ENCODE results near the gene FADS2. TPM values are rescaled to one million over a fixed set of nuclear protein-coding genes. Genes with fewer than 3 reads are reported as not detected.

FADS2 gene
- total and polyA plus RNA-seq, 2 of the 13 experiments (the other 11 are each of a cell fraction or from before 2014, with no cell fraction given), result 90.1 to 124 TPM

DNA sequence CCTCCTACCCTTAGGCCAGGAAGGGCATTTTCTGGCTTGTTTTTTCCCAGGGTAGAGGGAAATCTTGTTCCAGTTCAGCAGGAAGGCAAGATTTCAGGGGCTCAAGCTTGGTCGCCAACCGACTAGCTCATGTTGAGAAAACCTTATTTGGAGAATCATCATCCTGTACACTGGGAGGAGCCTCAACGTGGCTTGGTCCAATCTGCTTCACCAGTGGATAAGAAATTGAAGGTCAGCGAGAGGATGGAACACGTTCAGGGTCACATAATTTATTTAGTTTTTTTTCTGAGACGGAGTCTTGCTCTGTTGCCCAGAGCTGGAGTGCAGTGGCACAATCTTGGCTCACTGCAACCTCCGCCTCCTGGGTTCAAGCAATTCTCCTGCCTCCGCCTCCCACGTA is 20.5 kb downstream of the FADS2 start:
- ChIA-PET CTCF (ENCODE audit: low intra/inter-chr PET ratio, low total read pairs) (no interaction called here), POLR2A (no interaction called here)
- Histone ChIP-seq H3K4me2 (ENCODE audit: low read depth, low read length) (no peak overlapping the region), H3K79me2 (ENCODE audit: insufficient read depth, low read length) (no peaks in the 10 kb centered on the region), H3K4me1 (ENCODE audit: insufficient read depth, low read length) (peaks cover 11% of the 10 kb centered on the region; the same call in 1 of the 2 replicates), H3K27ac (ENCODE audit: extremely low read length, insufficient read depth, low read length) (no peak overlapping the region), H3K27me3 (ENCODE audit: control insufficient read depth in 1 of 2, insufficient read depth in 2 of 2, low read length in 2 of 2) (no peaks in the 10 kb centered on the region), H3K36me3 (replicated peaks in 1 of 2; ENCODE audit: control insufficient read depth in 1 of 2, insufficient read depth in 2 of 2, low read length in 2 of 2) (peaks cover 3 to 46% of the 10 kb centered on the region in 2 experiments; a peak in 4 of 5 replicates), H4K20me1 (ENCODE audit: insufficient read depth, low read length) (no peaks in the 10 kb centered on the region), H3K4me3 (replicated peaks in 1 of 3; ENCODE audit: insufficient read depth in 1 of 3, low read depth in 2 of 3, low read length in 3 of 3) (no peak overlapping the region), H3K9ac (ENCODE audit: insufficient read depth, low read depth, low read length) (no peak overlapping the region), H3K9me3 (ENCODE audit: low read length) (no peaks in the 10 kb centered on the region), H2AFZ (ENCODE audit: low read length) (no peak overlapping the region)
- DNase-seq (ENCODE audit: low spot score) (no peak), FAIRE-seq (no peak), ATAC-seq (no peak)
- no TSS peak for BruUV-seq (replicated peaks)
- in situ Hi-C loops (cut with HindIII; ENCODE audit: extremely low pct_ligation_motif_present, low pct_unique_long_range_greater_than_20kb) (no loop called here), intact Hi-C loops (cut with micrococcal nuclease; ENCODE audit: unreplicated experiment) (no loop called here)
- 94% methylated on average over 9 of the region's 9 CpGs for WGBS (ENCODE audit: low lambda C conversion rate)
- TF ChIP-seq SOX6 (IDR thresholded peaks at IDR 0.05), result no peak
- TF ChIP-seq SOX6 (CRISPR knock-in tag; IDR thresholded peaks at IDR 0.05), result no peak
- TF ChIP-seq, protein P1, sequence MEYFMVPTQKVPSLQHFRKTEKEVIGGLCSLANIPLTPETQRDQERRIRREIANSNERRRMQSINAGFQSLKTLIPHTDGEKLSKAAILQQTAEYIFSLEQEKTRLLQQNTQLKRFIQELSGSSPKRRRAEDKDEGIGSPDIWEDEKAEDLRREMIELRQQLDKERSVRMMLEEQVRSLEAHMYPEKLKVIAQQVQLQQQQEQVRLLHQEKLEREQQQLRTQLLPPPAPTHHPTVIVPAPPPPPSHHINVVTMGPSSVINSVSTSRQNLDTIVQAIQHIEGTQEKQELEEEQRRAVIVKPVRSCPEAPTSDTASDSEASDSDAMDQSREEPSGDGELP (IDR thresholded peaks at IDR 0.05; ENCODE audit: borderline replicate concordance, low read depth), result no peak

DNA sequence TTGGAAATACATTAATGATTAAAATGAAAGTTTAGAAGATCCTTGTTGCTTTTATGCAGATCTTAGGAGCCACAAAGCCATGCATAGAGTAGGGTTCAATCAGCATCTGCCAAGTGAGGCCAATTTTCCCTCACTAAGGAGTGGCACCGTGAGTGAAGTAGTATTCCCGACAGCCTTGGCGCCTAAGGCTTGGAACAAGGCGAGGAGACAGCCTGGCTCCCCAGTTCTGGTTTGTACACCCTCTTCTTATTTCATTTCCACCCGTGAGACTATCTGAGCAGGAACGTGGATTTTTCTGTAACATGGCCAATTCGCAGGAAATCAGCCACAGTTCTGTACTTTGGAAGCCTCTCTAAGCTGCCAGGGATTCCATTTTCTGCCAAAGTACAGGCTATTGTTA is 22.6 kb downstream of the FADS2 start:
- ATAC-seq, result no peak
- CTCF ChIA-PET (ENCODE audit: low intra/inter-chr PET ratio, low total read pairs), result no interaction called here
- TF ChIP-seq SATB2 (CRISPR knock-in tag; IDR thresholded peaks at IDR 0.05) (no peak), GATAD2A (CRISPR knock-in tag; IDR thresholded peaks at IDR 0.05) (no peak), HES4 (CRISPR knock-in tag; IDR thresholded peaks at IDR 0.05; ENCODE audit: borderline replicate concordance) (no peak), MED1 (CRISPR knock-in tag; IDR thresholded peaks at IDR 0.05) (no peak), KDM2A (CRISPR knock-in tag; IDR thresholded peaks at IDR 0.05; ENCODE audit: borderline replicate concordance, low read depth) (no peak)
- TF ChIP-seq, protein P2, sequence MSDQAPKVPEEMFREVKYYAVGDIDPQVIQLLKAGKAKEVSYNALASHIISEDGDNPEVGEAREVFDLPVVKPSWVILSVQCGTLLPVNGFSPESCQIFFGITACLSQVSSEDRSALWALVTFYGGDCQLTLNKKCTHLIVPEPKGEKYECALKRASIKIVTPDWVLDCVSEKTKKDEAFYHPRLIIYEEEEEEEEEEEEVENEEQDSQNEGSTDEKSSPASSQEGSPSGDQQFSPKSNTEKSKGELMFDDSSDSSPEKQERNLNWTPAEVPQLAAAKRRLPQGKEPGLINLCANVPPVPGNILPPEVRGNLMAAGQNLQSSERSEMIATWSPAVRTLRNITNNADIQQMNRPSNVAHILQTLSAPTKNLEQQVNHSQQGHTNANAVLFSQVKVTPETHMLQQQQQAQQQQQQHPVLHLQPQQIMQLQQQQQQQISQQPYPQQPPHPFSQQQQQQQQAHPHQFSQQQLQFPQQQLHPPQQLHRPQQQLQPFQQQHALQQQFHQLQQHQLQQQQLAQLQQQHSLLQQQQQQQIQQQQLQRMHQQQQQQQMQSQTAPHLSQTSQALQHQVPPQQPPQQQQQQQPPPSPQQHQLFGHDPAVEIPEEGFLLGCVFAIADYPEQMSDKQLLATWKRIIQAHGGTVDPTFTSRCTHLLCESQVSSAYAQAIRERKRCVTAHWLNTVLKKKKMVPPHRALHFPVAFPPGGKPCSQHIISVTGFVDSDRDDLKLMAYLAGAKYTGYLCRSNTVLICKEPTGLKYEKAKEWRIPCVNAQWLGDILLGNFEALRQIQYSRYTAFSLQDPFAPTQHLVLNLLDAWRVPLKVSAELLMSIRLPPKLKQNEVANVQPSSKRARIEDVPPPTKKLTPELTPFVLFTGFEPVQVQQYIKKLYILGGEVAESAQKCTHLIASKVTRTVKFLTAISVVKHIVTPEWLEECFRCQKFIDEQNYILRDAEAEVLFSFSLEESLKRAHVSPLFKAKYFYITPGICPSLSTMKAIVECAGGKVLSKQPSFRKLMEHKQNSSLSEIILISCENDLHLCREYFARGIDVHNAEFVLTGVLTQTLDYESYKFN (CRISPR knock-in tag; conservative IDR thresholded peaks at IDR 0.05), result no peak
- TF ChIP-seq, protein P3, sequence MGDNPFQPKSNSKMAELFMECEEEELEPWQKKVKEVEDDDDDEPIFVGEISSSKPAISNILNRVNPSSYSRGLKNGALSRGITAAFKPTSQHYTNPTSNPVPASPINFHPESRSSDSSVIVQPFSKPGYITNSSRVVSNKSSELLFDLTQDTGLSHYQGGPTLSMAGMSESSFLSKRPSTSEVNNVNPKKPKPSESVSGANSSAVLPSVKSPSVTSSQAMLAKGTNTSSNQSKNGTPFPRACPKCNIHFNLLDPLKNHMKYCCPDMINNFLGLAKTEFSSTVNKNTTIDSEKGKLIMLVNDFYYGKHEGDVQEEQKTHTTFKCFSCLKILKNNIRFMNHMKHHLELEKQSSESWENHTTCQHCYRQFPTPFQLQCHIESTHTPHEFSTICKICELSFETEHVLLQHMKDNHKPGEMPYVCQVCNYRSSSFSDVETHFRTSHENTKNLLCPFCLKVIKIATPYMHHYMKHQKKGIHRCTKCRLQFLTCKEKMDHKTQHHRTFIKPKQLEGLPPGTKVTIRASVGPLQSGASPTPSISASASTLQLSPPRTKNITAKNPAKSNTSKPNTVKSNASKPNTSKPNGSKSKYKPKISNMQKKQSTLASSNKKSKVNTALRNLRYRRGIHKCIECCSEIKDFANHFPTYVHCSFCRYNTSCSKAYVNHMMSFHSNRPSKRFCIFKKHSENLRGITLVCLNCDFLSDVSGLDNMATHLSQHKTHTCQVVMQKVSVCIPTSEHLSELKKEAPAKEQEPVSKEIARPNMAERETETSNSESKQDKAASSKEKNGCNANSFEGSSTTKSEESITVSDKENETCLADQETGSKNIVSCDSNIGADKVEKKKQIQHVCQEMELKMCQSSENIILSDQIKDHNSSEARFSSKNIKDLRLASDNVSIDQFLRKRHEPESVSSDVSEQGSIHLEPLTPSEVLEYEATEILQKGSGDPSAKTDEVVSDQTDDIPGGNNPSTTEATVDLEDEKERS (CRISPR knock-in tag; IDR thresholded peaks at IDR 0.05), result no peak

More for the DNA sequence above, 22.6 kb downstream of the FADS2 start:
- Histone ChIP-seq H3K36me3 (replicated peaks in 1 of 2; ENCODE audit: control insufficient read depth in 1 of 2, insufficient read depth in 2 of 2, low read length in 2 of 2) (peaks cover 4 to 48% of the 10 kb centered on the region in 2 experiments; a peak in 4 of 5 replicates), H3K4me1 (ENCODE audit: insufficient read depth, low read length) (peaks cover 9% of the 10 kb centered on the region; the same call in 1 of the 2 replicates), H3K27me3 (ENCODE audit: control insufficient read depth in 1 of 2, insufficient read depth in 2 of 2, low read length in 2 of 2) (no peaks in the 10 kb centered on the region), H3K4me2 (ENCODE audit: low read depth, low read length) (no peak overlapping the region), H3K27ac (ENCODE audit: extremely low read length, insufficient read depth, low read length) (no peak overlapping the region), H3K9ac (ENCODE audit: insufficient read depth, low read depth, low read length) (no peak overlapping the region), H3K9me3 (ENCODE audit: low read length) (no peaks in the 10 kb centered on the region), H3K79me2 (ENCODE audit: insufficient read depth, low read length) (no peaks in the 10 kb centered on the region), H3K4me3 (replicated peaks in 1 of 3; ENCODE audit: insufficient read depth in 1 of 3, low read depth in 2 of 3, low read length in 3 of 3) (no peak overlapping the region), H4K20me1 (ENCODE audit: insufficient read depth, low read length) (no peaks in the 10 kb centered on the region), H2AFZ (ENCODE audit: low read length) (no peak overlapping the region)
- DNase-seq (ENCODE audit: low spot score) (no peak), FAIRE-seq (no peak)
- in situ Hi-C loops (cut with HindIII; ENCODE audit: extremely low pct_ligation_motif_present, low pct_unique_long_range_greater_than_20kb), result no loop called here
- intact Hi-C loops (cut with micrococcal nuclease; ENCODE audit: unreplicated experiment), result no loop called here
- 97% methylated on average over 7 of the region's 7 CpGs for WGBS (ENCODE audit: low lambda C conversion rate)
- POLR2A ChIA-PET, result no interaction called here
- BruUV-seq (replicated peaks), result TSS peak; percentile 39

Measured in HepG2 (cell line).